HG02840 (cell line): ENCODE results near the gene ZBED4.
A peak's percentile ranks its signal among the peaks of the same experiment; 100 is the strongest.

ENCODE experiments used
- ATAC-seq: cut with Tn5 transposase; IDR thresholded peaks from one replicate; pipeline ENCODE4 v1.9.1; 2021; ENCODE audit warnings: mild to moderate bottlenecking, moderate library complexity, moderate number of reproducible peaks; ENCODE audit not compliant: unreplicated experiment, low FRiP score

Gene ZBED4

DNA sequence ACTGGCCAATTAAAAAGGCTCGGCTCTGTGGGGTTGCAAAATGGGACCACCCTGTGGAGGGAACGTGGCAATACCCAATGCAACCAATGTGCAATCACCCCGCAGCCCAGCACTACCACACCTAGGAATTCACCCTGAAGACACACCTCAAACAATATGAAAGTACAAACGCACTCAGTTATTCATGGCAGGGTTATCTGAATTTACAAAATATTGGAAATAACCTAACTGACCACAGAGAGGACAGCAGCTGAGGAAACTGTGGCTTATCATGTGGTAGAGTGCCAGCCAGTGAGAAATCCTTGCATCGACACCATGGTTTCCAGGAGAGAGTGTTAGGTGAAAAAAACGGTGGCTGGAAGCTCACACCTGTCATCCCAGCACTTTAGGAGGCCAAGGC is 45.9 kb downstream of the ZBED4 start:
- no peak for ATAC-seq

DNA sequence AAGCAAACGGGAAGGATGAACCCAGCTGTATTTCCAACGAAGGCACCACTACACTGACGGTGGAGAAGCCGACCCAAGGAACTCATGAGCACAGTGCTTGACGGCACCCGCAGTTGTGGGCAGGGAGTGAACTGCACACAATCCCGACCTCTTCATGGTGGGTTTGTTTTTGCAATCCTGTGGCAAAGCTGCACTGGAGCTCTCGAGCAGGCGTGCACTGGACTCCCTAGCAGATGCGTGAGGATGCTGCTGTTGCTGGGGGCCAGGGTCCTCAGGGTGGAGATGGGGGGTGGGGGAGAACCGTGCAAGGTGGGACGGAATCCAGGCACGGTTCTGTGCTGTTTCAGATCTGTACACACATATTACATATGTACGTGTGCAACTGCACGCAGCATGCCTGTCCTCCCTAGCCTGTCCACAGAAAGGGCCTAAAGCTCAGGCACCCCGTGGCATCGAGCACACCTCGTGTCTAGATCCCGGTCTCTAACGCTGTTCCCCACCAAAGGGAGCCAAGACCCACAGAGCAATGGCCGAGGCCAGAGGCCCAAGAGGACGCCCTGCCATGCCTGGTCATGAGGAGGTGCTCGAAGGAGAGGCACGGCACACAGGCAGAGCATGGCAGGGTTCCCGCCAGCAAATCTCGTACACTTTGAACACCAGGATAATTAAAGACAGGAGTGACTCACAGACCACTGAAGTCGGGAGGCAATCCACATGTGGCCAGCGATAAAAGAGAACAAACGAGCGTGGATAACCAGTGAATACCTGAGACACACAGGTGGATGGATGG is 47.0 kb downstream of the ZBED4 start:
- ATAC-seq, result no peak

DNA sequence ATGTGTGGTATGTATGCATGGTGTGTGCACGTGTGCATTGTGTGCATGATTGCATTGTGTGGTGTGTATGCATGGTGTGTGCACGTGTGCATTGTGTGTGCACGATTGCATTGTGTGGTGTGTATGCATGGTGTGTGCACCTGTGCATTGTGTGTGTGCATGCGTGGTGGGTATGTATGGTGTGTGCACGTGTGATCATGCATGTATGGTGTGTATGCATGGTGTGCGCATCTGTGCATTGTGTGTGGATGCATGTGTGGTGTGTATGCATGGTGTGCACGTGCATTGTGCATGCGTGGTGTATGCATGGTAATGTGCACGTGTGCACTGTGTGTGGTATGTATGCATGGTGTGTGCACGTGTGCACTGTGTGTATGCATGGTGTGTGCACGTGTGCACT is 47.8 kb downstream of the ZBED4 start:
- ATAC-seq, result no peak

DNA sequence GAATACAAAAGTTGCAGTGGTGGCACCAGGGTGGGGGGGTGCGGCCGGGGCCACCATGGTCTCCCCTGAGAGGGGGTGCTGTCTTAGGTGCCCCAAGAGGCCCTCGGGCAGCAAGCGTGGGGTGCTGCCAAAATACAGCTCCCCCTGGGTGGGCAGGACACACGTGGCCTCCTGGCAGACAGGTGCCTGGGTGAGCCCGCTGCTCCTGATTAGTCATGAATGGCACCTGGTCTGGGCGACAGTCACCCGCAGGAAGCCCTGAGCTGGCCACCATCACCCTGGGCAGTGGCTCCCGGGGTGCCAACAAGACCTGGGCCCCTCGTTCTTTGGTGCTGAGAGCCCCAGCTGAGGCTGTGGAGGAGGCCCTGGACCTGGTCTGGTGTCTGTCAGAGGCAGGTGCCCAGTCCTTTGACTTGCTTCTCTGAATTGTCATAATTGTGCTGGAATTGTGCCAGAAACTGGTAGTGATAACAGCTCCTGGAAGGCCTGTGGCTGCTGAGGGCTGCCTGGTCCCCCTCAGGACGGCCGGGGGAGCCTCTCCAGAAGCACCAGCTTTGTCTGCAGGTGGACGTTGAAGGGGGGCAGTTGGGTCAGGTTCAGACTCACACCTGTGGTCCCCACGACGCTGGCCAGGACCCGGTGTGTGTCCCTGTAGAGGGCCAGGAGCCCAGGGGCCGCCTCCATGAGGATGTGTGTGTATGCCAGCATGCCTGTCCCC is 49.8 kb downstream of the ZBED4 start:
- ATAC-seq, result no peak

DNA sequence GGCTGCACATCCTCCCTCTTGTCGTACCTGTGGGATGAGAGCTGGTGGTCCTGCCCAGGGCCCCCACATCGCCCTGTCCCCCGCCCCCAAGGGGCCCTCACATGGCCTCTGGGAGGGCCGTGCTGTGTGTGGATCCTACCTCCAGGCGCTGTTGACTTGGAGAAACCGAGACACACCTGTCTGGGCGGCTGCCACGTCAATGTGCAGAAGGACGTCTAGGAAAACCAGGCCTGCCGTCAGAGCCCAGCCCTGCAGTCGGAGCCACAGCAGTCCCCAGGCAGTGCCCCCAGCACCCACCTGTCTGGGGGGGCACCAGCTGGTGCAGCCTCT is 50.4 kb downstream of the ZBED4 start:
- no peak for ATAC-seq

DNA sequence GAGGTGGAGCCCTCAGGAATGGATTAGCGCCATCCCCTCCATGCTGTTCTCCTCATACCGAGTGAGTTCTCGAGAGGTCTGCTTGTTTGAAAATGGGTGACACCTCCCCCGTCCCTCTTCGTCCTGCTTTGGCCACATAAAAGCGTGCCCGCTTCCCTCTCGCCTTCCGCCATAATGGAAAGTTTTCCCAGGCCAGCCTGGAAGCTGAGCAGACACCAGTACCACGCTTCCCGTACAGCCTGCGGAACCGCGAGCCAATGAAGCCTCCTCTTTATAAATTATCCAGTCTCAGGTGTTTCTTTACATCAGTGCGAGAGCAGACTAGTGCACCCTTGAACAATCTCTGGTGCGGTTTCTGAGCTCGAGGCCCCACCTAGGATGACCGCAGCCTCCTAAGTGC is 51.8 kb downstream of the ZBED4 start:
- no peak for ATAC-seq

DNA sequence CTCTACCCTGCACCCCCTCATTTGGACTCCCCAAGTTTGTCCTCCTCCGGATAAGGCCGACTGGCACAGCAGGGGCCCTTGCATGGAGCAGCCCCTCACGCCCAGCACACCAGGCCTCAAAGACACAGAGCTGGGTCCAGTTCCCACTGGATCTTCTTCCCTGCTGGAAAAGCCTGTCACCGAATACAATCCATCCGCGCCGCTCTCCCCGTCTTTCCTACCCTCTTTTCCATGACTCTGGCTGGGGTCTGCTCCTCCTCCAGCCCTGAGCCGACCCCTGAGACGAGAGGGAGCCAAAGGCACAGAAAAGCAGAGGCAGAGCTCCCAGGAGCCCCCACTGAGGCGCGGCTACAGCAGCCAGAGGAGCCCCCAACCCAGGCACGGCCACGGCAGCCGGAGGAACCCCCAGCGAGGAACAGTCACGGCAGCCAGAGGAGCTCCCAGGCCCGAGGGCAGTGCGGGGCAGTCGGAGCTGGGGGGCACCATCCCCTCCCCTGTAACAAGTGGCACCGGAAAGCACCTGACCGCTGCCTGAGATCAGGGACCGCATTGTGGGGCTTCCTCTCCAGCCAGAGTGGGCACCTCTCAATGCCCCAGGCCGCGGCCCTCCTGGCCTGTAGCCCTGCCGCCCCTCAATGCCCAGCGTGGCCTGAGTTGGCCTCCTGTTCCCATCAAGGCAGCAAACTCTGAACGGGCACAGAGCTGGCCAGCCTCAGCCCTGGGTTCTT is 52.6 kb downstream of the ZBED4 start:
- ATAC-seq, result no peak

DNA sequence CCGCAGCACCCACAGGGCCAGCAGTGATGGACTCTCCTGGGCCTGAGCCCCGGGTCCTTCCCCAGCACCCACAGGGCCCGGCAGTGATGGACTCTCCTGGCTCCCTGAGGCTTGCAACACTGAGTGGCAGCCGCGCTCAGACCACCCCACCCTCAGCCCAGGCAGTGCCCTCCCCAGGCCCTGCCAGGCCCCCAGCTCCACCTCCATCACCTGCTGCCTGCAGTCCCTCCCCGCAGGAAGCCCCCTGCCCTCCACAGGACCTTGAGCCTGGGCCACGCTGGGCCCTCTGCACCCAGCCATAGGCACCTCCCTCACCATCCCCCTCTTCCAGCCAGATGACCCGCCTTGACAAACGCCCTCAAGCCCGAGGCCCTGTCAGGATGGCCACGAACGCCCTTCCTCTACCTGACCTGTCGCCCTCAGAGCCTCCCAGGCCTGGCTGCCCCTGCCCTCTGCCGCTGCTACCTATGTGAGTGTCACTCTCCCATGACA is 53.2 kb downstream of the ZBED4 start:
- ATAC-seq, result no peak

DNA sequence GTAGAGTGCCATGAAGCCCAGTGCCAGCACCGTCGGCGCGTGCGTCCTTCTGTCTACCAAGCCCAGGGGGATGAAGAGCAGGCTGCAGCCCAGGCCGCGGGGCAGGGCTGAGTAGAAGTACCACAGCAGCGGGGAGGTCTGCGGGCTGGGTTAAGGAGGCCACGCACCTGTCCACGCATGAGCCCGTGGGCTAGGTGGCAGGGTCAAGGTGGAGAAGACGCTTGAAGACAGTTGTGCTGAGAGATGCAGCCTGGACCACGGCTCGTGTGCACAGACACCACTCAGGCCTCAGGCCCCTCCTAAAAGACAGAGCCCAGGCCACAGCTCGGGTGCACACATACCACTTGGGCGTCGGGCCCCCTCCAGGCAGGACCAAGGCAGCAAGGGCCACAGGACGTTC is 54.2 kb downstream of the ZBED4 start:
- ATAC-seq, result no peak

DNA sequence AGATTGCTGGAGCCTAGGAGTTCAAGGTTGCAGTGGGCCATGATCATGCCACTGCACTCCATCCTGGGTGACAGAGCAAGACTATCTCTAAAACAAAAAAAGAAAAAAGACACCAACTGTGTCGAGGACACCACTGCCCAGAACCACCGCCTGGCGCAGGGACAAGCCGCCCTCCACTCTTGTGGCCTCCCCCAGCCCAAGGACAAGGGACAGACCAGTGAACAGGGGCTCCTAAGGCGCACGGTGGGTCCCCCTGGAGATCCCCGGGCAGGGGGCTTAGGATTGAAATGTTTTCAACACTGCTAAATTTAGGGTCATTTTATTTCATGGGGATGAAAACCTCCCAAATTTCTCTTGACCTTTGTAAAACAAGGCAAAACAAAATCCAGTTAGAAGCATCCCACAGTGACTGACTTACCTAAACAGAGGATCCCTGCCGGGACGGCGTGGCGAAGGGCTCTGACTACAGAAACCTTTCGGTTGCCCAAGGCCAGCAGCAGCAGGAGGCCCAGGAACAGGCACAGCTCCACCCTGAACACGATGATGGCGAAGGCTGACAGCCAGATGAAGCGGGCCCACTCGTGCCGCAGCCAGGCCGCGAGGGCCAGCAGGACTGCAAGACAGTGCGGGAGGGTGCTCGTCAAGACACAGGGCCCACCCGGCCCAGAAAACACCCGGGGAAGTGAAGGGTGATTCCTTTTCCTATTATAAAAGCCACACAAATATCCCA is 56.0 kb downstream of the ZBED4 start:
- ATAC-seq, result no peak

DNA sequence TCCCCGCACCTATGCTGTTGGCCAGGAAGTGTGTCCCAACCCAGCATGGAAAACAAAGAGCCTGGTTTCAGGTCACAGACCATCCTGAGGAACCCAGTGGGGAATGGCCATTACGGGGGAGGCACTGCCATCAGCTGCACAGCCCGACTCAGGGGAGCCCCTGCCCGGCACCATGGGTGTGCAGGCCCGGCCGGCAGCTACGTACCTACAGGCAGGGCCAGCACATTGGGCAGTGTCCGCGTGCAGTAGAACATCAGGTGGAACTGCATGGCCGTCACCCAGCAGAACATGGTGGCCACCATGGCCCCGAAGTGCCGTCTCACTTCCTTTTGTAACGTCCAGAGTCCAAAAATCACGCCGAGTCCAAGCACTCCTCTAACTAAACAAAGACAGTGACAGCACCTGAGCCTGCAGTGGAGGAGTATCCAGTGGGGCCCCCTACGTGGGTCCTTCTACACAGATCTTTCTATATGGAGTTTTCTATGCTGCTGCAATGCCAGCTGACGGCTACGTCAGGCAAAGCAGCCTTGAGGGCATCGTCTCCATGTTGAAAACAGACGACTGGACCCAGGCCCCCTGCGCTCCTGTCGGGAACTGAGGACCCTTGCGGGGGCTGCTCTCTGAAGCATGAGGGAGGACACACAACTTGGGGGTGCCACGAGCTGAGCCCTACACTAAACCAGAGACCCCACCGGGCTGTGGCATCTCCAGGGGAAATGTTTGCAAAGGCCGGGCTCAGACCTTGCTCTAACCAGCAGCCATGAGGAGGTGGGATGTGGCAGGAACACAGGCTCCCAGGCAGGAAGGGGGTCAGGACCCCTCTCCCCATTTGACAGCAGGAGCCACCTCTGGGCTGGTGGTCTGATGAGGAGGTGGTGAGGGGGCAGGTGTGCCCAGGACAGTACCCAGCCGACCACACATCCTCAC is 56.8 kb downstream of the ZBED4 start:
- ATAC-seq, result no peak

DNA sequence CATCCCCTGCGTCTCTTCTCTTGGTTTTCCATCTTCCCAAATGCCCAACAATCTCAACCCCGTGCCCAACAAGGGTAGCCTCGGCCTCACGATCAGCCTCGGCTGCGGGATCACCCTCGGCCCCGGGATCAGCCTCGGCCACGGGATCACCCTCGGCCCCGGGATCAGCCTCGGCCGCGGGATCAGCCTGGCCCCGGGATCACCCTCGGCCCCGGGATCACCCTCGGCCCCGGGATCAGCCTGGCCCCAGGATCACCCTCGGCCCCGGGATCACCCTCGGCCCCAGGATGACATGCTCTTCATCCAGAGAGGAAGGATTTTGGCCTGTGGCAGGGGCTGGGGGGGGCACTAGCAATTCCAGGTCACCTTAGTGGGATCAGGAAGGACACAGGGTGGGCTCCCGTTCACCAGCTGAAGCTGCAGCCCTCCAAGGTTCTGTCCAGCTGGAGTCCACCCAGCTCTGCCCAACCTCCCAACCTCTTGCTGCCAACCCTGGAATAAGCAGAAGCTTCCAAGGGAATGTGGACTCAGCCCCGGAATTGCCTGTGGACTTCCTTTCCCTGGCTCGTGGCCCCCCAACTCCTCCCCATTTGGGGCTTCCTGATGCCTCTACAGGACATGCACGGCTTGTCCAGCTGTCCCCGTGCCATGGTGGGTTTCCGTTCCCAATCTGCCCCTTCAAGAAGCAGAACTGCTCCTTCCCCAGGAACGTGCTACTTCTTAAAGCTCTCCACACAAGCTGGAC is 58.4 kb downstream of the ZBED4 start:
- ATAC-seq, result no peak

DNA sequence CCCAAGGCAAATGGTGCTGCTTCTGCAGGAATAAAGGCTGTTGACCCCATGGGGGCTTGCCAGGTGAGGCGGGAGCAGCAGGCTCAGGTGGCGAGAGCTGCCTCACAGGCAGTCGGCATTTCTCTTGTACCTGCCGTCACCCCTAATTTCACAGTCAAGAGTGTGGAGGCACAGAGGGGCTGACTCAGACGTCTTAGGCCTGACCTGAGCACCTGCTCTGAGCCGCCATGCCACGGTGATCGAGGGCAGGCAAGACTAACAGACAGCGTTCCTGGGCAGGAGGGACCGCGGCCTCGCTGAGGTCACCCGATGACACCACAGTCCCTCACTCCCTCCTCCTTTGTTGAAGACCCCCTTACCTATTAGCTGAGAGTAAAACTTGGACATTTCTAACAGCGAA is 59.4 kb downstream of the ZBED4 start:
- ATAC-seq, result no peak

DNA sequence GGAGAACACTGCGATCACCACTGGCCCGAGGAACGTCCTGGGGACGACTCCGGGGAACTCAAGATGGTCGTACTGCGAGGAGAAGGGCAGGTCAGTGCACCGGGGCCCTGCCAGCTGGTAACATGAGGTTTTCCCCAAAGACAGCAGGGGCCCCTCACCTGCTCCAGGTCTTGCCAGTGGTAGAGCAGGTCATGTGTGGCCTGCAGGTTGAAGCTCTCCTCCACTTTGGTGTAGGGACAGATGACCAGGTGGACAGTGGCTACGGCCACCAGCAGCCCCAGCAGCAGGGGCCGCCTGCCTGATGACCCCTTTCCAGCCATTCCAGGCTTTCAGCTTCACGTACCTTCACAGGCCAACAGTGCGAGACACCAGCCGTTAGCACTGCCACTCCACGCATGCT is 59.8 kb downstream of the ZBED4 start:
- ATAC-seq, result no peak

DNA sequence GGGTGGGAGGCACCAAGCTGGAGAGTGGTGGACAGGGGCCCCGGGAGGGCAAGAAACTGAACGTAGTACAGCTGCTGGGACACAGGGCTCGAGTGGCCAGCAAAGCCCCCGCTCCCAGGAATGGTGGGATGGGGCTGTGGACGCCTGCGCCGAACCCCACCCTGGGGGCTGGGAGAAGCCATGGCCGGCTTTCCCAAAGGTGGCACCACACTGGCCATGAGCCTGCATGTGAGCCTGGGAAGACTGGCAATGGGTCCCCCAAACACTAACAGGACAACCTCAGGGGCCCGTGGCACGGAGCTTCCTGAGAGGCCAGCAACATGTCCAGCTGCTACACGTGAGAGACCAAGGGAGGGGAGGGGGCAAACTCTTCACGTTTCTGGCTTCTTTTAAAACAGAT is 60.6 kb downstream of the ZBED4 start:
- ATAC-seq, result no peak

DNA sequence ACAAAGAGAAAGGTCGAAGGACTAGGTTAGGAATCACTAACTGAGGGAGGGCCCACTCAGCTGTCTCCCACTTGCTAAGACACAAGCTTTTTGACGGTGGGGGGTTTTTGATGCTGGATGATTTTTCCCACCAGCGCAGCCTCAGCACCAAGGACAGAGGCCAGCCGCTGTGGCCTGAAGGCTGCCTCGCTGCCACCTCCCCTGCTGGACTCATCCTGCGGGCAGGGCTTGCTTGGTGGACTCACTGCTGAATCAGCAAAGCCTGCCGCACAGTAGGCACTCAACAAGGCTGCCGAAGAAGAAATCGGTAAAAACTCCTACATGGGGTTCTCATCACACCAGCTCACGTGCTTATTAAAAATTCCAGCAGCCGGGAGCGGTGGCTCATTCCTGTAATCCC is 62.0 kb downstream of the ZBED4 start:
- ATAC-seq, result no peak

DNA sequence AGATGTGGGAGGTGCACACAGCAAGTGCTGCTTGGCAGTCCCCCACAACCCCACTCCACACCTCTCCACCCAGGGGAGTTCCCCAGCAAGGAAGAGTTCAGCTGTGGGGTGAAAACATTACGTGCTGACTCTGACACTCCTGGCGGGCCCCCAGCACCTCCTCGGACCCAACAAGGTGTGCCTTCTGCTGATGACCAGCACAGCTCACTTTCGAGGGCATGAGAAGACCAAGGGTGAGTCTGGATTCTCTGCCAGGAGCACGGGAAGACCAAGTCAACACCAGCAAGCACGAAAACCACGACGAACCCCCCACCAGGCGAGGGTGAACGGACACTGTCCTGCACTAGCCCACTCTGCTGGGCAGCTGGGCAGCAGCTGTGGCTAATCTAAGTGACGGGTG is 63.2 kb downstream of the ZBED4 start:
- ATAC-seq, result no peak

DNA sequence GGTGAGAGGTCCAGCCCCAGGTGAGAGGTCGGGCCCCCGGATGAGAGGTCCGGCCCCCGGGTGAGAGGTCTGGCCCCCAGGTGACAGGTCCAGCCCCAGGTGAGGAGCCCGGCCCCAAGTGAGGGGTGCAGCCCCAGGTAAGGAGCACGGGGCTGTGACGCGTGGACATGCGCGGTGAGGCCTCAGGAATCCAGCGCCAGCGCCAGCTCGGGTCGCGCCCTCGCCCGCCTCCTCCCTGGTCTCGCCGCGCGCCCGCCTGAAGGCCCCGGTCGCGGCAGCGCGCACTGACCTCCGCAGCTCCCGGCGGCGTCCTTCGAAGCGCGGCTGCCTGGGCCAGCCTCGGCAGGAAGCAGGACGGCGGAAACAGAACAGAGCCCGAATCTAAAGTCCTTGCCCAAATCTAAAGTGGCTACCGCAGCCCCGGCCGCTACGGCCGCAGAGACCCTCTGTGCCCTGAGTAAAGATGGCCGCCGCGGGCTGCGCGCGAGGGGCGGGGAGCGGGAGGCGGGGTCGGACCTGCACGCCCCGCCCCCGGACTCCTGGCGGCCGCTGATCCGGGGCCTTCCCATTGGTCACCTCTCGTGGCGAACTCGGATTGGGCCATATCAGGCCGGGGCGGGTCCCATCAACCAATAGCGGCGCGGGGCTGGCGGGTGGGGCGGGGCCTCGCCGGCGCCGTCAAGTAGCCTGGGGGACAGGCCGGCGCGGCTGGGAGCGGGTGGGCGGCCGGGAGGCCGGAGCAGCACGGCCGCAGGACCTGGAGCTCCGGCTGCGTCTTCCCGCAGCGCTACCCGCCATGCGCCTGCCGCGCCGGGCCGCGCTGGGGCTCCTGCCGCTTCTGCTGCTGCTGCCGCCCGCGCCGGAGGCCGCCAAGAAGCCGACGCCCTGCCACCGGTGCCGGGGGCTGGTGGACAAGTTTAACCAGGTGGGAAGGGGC is 64.6 kb downstream of the ZBED4 start, which contains the start of the genes ALG12 and CRELD2:
TSS of gene ALG12 (minus strand) at position 465 of the 937 bp plus-strand sequence. CDS start 4,673 bp downstream, outside the sequence.
TSS of gene CRELD2 (plus strand) at position 661 of the 937 bp plus-strand sequence. CDS start at position 797, 136 bp downstream.
- peak; percentile 76 for ATAC-seq
